Inflammatory macrophage (primary cell): ENCODE results near the gene SYPL2.

Experiments used
- DNase-seq, 2 donors: peaks; one replicate each; pipeline ENCODE4 v3.0.0-alpha.2; 2020 to 2022

SYPL2 gene

DNA sequence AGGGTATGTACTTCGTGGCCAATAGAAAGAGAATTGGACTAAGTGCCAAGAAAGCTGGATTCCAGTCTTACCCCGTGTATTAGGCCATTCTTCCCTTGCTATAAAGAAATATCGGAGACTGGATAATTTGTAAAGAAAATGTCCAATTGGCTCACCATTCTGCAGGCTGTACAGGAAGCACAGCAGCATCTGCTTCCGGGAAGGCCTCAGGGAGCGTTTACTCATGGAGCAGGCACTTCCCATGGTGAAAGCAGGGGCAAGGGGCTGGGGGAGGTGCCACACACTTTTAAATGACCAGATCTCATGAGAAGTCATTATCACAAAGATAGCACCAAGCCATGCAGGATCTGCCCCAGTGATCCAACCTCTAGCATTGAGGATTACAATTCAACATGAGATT, 51.0 kb downstream of the SYPL2 start:
- no peak for DNase-seq

- DNase-seq: no peak
Measured at GRCh38 chr1:109521002-109521951, 54.9 kb downstream of the SYPL2 start.

- no peak for DNase-seq
Measured at GRCh38 chr1:109522026-109522425, 55.7 kb downstream of the SYPL2 start.

GRCh38 chr1:109523706-109524105, 57.4 kb downstream of the SYPL2 start:
- DNase-seq: no peak

GRCh38 chr1:109527098-109527811, 60.9 kb downstream of the SYPL2 start:
- DNase-seq: no peak

DNA sequence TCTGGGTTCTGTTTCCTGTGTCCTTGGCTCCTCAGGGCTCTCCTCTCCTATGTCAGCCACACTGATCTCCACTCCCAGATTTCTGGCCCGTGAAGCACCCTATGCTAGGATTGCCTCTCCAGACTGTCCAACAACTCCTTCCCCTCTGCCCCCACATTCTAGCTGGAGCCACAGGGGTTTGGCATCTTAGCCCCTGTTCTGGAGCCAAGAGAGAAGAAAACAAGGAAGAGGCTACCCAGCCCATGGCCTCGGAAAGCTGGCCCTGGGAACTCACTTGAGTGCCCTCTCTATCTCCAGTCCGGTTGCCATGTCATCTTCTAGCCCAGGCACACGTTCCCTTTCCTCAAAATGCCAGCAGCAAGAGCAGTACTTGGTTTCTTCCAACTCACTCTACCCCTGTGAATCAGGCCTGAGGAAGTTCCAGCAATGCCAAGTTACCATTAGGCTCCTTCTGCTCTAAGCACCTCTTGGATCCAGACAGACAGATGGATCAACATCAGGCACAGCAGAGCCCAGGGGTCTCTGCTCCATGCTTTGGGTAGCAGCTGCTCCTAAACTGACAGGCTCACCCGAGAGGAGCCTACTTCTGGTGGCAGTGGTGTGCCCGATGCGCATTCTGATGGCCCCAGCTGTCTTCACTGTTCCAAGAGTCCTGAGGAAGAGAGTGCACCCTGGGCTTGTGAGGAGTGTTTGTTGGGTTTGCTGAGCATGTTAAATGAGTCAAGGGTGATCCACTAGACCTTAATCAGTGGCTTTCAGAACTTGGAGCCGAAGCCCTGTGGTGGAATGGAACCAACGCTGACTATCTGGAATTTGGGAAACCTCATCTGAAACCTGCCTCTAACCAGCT, 61.7 kb downstream of the SYPL2 start:
- no peak for DNase-seq

DNA sequence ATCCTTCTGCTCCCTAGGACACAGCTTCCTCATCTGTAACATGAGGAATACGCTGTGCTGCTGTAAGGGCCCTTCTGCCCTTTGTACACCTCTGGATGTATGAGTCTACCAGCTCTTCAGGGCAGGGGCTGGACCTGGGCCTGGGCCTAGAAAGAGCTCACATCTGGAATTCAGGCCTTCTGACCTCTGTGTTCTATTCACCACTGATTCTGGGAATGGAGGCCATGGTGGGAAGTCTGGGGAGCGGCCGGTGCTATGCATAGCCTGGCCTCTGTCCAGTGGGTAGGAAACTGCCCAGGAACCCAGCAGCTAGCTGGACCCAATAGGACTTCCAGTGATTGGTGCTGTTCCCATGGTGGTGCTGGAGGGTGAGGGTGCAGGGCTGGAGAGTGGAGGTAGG, 62.4 kb downstream of the SYPL2 start:
- no peak for DNase-seq

DNA sequence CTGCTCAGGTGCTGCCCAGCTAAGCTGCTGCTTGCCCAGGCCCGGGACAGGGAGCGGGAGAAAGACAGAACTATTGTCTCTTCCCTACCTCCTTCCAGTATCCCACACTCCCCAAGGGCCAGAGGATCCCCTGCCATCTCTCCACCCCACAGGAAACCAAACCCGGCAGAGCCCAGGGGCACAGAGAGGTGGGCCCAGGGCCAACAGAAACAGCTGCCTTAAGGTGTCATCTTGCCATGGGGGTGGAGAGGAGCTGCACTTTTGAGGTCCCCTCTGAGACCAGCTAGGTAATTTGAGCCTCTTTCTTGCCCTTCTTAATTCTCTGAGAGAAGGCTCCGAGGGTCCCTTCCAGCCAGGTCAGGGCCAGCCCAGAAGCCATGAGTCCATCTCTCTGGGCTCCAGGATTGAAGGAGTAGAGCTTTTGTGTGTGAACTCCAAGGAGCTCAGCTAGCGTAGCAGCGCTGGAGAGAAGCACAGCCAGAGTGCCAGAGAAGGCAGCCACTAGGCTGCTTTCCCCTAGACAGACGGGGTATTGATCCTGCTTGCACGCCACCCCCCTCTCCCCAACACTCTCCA, 63.6 kb downstream of the SYPL2 start:
- DNase-seq: no peak

DNA sequence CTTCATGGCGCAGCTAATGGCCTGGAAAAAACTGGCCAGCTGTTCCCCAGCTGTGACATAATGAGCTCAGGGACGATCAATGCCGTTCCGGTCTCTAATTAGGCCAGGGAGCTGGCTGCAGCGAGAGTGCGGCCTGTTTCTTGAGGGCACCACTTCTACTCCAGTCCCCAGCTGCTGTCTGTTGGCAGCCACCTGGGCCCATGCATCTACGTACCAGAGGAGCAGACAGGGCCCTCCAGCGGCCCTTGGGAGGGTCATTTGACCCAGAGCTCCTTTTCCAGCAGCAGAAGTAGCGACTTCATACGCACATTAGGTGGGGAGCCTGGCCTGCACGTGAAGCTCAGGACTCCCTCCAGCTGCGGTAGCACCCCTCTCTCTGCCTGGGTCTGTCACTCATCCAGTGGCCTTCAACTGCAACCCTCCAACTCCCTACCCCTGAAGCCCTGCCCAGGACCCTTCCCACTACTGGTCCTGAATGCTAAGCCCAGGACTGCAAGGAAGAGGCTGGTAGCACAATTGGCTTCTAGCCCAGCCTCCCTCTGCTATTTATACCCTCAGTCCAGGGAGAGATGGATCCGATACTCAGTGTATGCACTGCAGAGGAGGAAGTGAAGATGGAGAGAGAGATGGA, 64.2 kb downstream of the SYPL2 start:
- DNase-seq: no peak

- DNase-seq: no peak
Measured at GRCh38 chr1:109531380-109531779, 65.0 kb downstream of the SYPL2 start.
